ENCODE data around the gene SUPT20H. TPM values are rescaled to one million over a fixed set of nuclear protein-coding genes. Genes with fewer than 3 reads are reported as not detected.

Gene SUPT20H
- total and polyA plus RNA-seq, 2 donors (not counting 1 experiment from before 2014, with no cell fraction given), result 43.8 to 93.7 TPM

GRCh38 chr13:37023871-37024270 is 35.6 kb downstream of the SUPT20H start:
- Histone ChIP-seq H4K20me1 (ENCODE audit: control insufficient read depth, insufficient read depth, low read length, poor library complexity, severe bottlenecking) (no peaks in the 10 kb centered on the region), H3K27ac (ENCODE audit: low read length in 2 of 2) (no peak overlapping the region), H2AFZ (ENCODE audit: insufficient read depth, low read depth, low read length, poor library complexity, severe bottlenecking) (no peak overlapping the region), H3K79me2 (ENCODE audit: control insufficient read depth, insufficient read depth, low read length) (no peaks in the 10 kb centered on the region), H3K4me1 (ENCODE audit: control insufficient read depth in 2 of 2, insufficient read depth in 2 of 2, low read length in 2 of 2) (no peaks in the 10 kb centered on the region), H3K4me3 (ENCODE audit: control extremely low read depth in 1 of 5, extremely low read depth in 1 of 5, insufficient read depth in 1 of 5, low read depth in 2 of 5, low read length in 4 of 5) (no peak overlapping the region), H3K4me2 (replicated peaks; ENCODE audit: low read depth, low read length, poor library complexity, severe bottlenecking) (no peak overlapping the region), H3K9me3 (ENCODE audit: control extremely low read depth in 1 of 3, control insufficient read depth in 2 of 3, insufficient read depth in 1 of 3, low read length in 2 of 3) (no peaks in the 10 kb centered on the region), H3K27me3 (replicated peaks in 1 of 4; ENCODE audit: control extremely low read depth in 1 of 4, control insufficient read depth in 3 of 4, insufficient read depth in 4 of 4, low read length in 3 of 4) (no peaks in the 10 kb centered on the region), H3K9ac (ENCODE audit: low read length) (no peak overlapping the region), H3K36me3 (replicated peaks in 1 of 2; ENCODE audit: control extremely low read depth in 1 of 2, control insufficient read depth in 1 of 2, extremely low read depth in 1 of 2, insufficient read depth in 2 of 2, low read length in 1 of 2) (peaks cover 22 to 70% of the 10 kb centered on the region in 2 experiments)
- Mint-ChIP-seq H3K9me3 (ENCODE audit: insufficient read depth) (no peaks in the 10 kb centered on the region), H3K27ac (no peak overlapping the region), H3K4me1 (no peaks in the 10 kb centered on the region), H3K4me3 (no peak overlapping the region), H3K27me3 (no peaks in the 10 kb centered on the region)
- DNase-seq, result no peak
- TF ChIP-seq CTCF (IDR thresholded peaks at IDR 0.05) (no peak), EZH2 (IDR thresholded peaks at IDR 0.05; ENCODE audit: borderline replicate concordance, insufficient read depth, low read depth, low read length, poor library complexity, severe bottlenecking) (no peak)
- no peak for ATAC-seq (ENCODE audit: low read depth)
- no CpG with 5 or more reads among the region's 1 CpG for WGBS (ENCODE audit: insufficient coverage)
- ChIA-PET POLR2A (no interaction called here), CTCF (no interaction called here)
- intact Hi-C loops (cut with micrococcal nuclease), result no loop called here

DNA sequence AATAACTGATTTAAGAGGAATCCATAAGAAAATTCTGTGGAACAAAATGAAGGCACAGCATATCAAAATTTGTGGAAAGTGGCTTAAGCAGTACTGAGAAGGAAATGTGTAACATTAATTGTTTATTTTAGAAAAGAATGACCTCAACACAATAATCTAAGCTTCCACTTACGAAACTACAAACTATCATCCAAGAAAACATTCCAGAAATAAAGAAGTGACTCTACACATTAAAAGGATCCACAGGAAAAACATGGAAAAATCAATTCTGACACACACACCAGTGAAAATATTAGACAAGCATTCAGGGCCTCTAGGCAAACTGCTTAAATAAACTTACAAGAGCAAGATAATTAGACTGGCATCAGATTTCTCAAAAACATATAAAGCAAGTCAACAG is 44.9 kb downstream of the SUPT20H start:
- Histone ChIP-seq H3K79me2 (ENCODE audit: control insufficient read depth, insufficient read depth, low read length) (no peaks in the 10 kb centered on the region), H3K9me3 (ENCODE audit: control extremely low read depth in 1 of 3, control insufficient read depth in 2 of 3, insufficient read depth in 1 of 3, low read length in 2 of 3) (no peaks in the 10 kb centered on the region), H2AFZ (ENCODE audit: insufficient read depth, low read depth, low read length, poor library complexity, severe bottlenecking) (no peak overlapping the region), H3K4me1 (ENCODE audit: control insufficient read depth in 2 of 2, insufficient read depth in 2 of 2, low read length in 2 of 2) (no peaks in the 10 kb centered on the region), H4K20me1 (ENCODE audit: control insufficient read depth, insufficient read depth, low read length, poor library complexity, severe bottlenecking) (no peaks in the 10 kb centered on the region), H3K27ac (ENCODE audit: low read length in 2 of 2) (no peak overlapping the region), H3K36me3 (replicated peaks in 1 of 2; ENCODE audit: control extremely low read depth in 1 of 2, control insufficient read depth in 1 of 2, extremely low read depth in 1 of 2, insufficient read depth in 2 of 2, low read length in 1 of 2) (peaks cover 25 to 58% of the 10 kb centered on the region in 2 experiments), H3K27me3 (replicated peaks in 1 of 4; ENCODE audit: control extremely low read depth in 1 of 4, control insufficient read depth in 3 of 4, insufficient read depth in 4 of 4, low read length in 3 of 4) (no peaks in the 10 kb centered on the region), H3K4me2 (replicated peaks; ENCODE audit: low read depth, low read length, poor library complexity, severe bottlenecking) (no peak overlapping the region), H3K9ac (ENCODE audit: low read length) (no peak overlapping the region), H3K4me3 (ENCODE audit: control extremely low read depth in 1 of 5, extremely low read depth in 1 of 5, insufficient read depth in 1 of 5, low read depth in 2 of 5, low read length in 4 of 5) (no peak overlapping the region)
- Mint-ChIP-seq H3K27me3 (no peaks in the 10 kb centered on the region), H3K4me3 (no peak overlapping the region), H3K9me3 (ENCODE audit: insufficient read depth) (no peaks in the 10 kb centered on the region), H3K4me1 (no peaks in the 10 kb centered on the region), H3K27ac (no peak overlapping the region)
- POLR2A ChIA-PET, result no interaction called here
- ATAC-seq (ENCODE audit: low read depth) (no peak), DNase-seq (no peak)
- TF ChIP-seq CTCF (IDR thresholded peaks at IDR 0.05) (no peak), EZH2 (IDR thresholded peaks at IDR 0.05; ENCODE audit: borderline replicate concordance, insufficient read depth, low read depth, low read length, poor library complexity, severe bottlenecking) (no peak)
- 100% methylated on average over 1 of the region's 1 CpG for whole genome bisulfite sequencing (ENCODE audit: insufficient coverage)
- intact Hi-C loops (cut with micrococcal nuclease), result no loop called here
- CTCF ChIA-PET, result no interaction called here

Measured in B cell (primary cell).